HepG2 (cell line): ENCODE data around the gene KRTAP12-1. TPM values are rescaled to one million over a fixed set of nuclear protein-coding genes. Genes with fewer than 3 reads are reported as not detected.

Experiments
- ATAC-seq: fragments of 200-7000 bp; cut with Tn5 transposase; 3 replicates; pipeline ENCODE4 v1.9.1; 2020; ENCODE audit warnings: mild to moderate bottlenecking, moderate library complexity
- BruUV-seq: library from RNA; stranded (reverse); fragments of 400-500 nt; replicated peaks from 2 replicates; lab custom pipeline; 2021; lab: Mats Ljungman, UMichigan
- CTCF ChIA-PET: fragments of 300-600 bp; formaldehyde crosslinking; extraction: SDS; loops from one replicate; lab custom pipeline; 2021; ENCODE audit warnings: low total read pairs, inconsistent platforms, low intra/inter-chr PET ratio; lab: Yijun Ruan, JAX
- POLR2A ChIA-PET: fragments of 350-600 bp; sonication (Branson Sonifier 250); formaldehyde crosslinking; loops from one replicate; lab custom pipeline; 2020; ENCODE audit warnings: antibody characterized with exemption, inconsistent platforms; lab: Yijun Ruan, JAX
- DNase-seq: peaks from one replicate; pipeline ENCODE4 v3.0.0-alpha.2; 2015; ENCODE audit warnings: low spot score
- FAIRE-seq: peaks from 3 replicates; lab custom pipeline; 2011; peaks lifted over from hg19 to GRCh38; lab: Jason Lieb, UNC
- H2AFZ ChIP-seq: one replicate; pipeline ENCODE4 v1.6.1; 2011; ENCODE audit warnings: low read length, inconsistent platforms
- H3K27ac ChIP-seq: fragments of 300-600 bp; 3 replicates; pipeline ENCODE4 v1.8.0; 2011; ENCODE audit warnings: mixed run types, mild to moderate bottlenecking, mixed read lengths, low read length, inconsistent platforms; ENCODE audit not compliant: insufficient read depth; ENCODE audit errors: extremely low read length
- H3K27me3 ChIP-seq, 2 experiments: fragments of 200-600 bp in 1 of 2; 2 replicates in 1 of 2; 3 replicates in 1 of 2; pipeline versions ENCODE4 v1.6.0 to v1.8.0; 2011; ENCODE audit warnings: low read length in 2 of 2, mild to moderate bottlenecking in 2 of 2, moderate library complexity in 2 of 2, inconsistent platforms in 1 of 2; ENCODE audit not compliant: insufficient read depth in 2 of 2, control insufficient read depth in 1 of 2
- H3K36me3 ChIP-seq, 2 experiments: fragments of 200-600 bp in 1 of 2; replicated peaks in 1 of 2; 2 replicates in 1 of 2; 3 replicates in 1 of 2; pipeline versions ENCODE4 v1.5.1 to v1.8.0; 2011; ENCODE audit warnings: low read length in 2 of 2, inconsistent platforms in 1 of 2; ENCODE audit not compliant: insufficient read depth in 2 of 2, control insufficient read depth in 1 of 2
- H3K4me1 ChIP-seq: 2 replicates; pipeline ENCODE4 v1.5.1; 2012; ENCODE audit warnings: low read length, inconsistent platforms; ENCODE audit not compliant: insufficient read depth
- H3K4me2 ChIP-seq: 2 replicates; pipeline ENCODE4 v1.6.0; 2011; ENCODE audit warnings: low read depth, low read length, inconsistent platforms
- H3K4me3 ChIP-seq, 3 experiments: fragments of 200-600 bp in 1 of 3; sonication (generic), shearing (Covaris generic) in 1 of 3; replicated peaks in 1 of 3; 2 replicates each; pipeline ENCODE4 v1.5.1; 2011 to 2016; ENCODE audit warnings: low read length in 3 of 3, inconsistent platforms in 2 of 3, low read depth in 2 of 3, mild to moderate bottlenecking in 2 of 3, control low read depth in 1 of 3, mixed read lengths in 1 of 3; ENCODE audit not compliant: insufficient read depth in 1 of 3
- H3K79me2 ChIP-seq: one replicate; pipeline ENCODE4 v1.6.1; 2011; ENCODE audit warnings: low read length, inconsistent platforms; ENCODE audit not compliant: insufficient read depth
- H3K9ac ChIP-seq: 2 replicates; pipeline ENCODE4 v1.6.0; 2011; ENCODE audit warnings: mild to moderate bottlenecking, low read depth, low read length, inconsistent platforms; ENCODE audit not compliant: insufficient read depth
- H3K9me3 ChIP-seq: 2 replicates; pipeline ENCODE4 v1.5.1; 2012; ENCODE audit warnings: mild to moderate bottlenecking, low read length
- H4K20me1 ChIP-seq: 2 replicates; pipeline ENCODE4 v1.6.0; 2011; ENCODE audit warnings: inconsistent platforms, mild to moderate bottlenecking, low read length, moderate library complexity; ENCODE audit not compliant: insufficient read depth
- ARNTL ChIP-seq: sonication (generic); formaldehyde crosslinking; IDR thresholded peaks from 2 replicates; pipeline ENCODE4 v1.4.0; 2020; ENCODE audit warnings: mild to moderate bottlenecking, missing genetic modification reagents
- CEBPB ChIP-seq: IDR thresholded peaks from 2 replicates; pipeline ENCODE4 v1.6.1; 2011; ENCODE audit warnings: low read depth, low read length, improper control_type of control experiment, borderline replicate concordance
- FOXK2 ChIP-seq: fragments of 450-650 bp; IDR thresholded peaks from 2 replicates; pipeline ENCODE4 v1.6.1; 2016
- HES4 ChIP-seq: sonication (generic); formaldehyde crosslinking; IDR thresholded peaks from 2 replicates; pipeline ENCODE4 v1.9.0; 2021; ENCODE audit warnings: mild to moderate bottlenecking, missing genetic modification reagents, borderline replicate concordance
- HNRNPLL ChIP-seq: fragments of 200-400 bp; formaldehyde crosslinking; IDR thresholded peaks from 2 replicates; pipeline ENCODE4 v1.6.1; 2017; ENCODE audit warnings: mild to moderate bottlenecking, low read depth, low read length; ENCODE audit not compliant: poor library complexity, severe bottlenecking
- IRF2 ChIP-seq: IDR thresholded peaks from 2 replicates; pipeline ENCODE4 v1.6.1; 2018; ENCODE audit warnings: missing genetic modification reagents, missing compliant biosample characterization
- KLF15 ChIP-seq: sonication (generic); formaldehyde crosslinking; IDR thresholded peaks from 2 replicates; pipeline ENCODE4 v1.8.1; 2023; ENCODE audit warnings: borderline replicate concordance, mild to moderate bottlenecking, inconsistent platforms, missing genetic modification reagents, mixed read lengths
- LBX2 ChIP-seq: sonication (generic); formaldehyde crosslinking; IDR thresholded peaks from 2 replicates; pipeline ENCODE4 v1.5.0; 2020; ENCODE audit warnings: missing genetic modification reagents, mild to moderate bottlenecking, borderline replicate concordance
- MATR3 ChIP-seq: sonication (generic); formaldehyde crosslinking; IDR thresholded peaks from 2 replicates; pipeline ENCODE4 v1.4.0; 2020; ENCODE audit warnings: missing genetic modification reagents
- MLXIP ChIP-seq: sonication (generic); formaldehyde crosslinking; IDR thresholded peaks from 2 replicates; pipeline ENCODE4 v1.9.0; 2021; ENCODE audit warnings: missing genetic modification reagents, borderline replicate concordance
- PLRG1 ChIP-seq: fragments of 450-650 bp; conservative IDR thresholded peaks from 2 replicates; pipeline ENCODE4 v1.6.1; 2016
- ZNF260 ChIP-seq: sonication (generic); formaldehyde crosslinking; IDR thresholded peaks from 2 replicates; pipeline ENCODE4 v1.4.0; 2020; ENCODE audit warnings: missing genetic modification reagents, low read depth, mild to moderate bottlenecking, borderline replicate concordance
- WGBS: methylation state at CpG from one replicate; pipeline ENCODE4 v1.1.6; 2017; ENCODE audit warnings: low lambda C conversion rate; 5-methylcytosine and 5-hydroxymethylcytosine counted together
- in situ Hi-C: cut with HindIII; loops from 2 replicates; pipeline ENCODE4 v1.10.0; 2017; ENCODE audit warnings: low pct_unique_long_range_greater_than_20kb; ENCODE audit not compliant: extremely low pct_ligation_motif_present
- intact Hi-C: fragments of 100-400 bp; cut with micrococcal nuclease; formaldehyde crosslinking; loops from one replicate; pipeline ENCODE4 v1.10.0; 2022; ENCODE audit not compliant: unreplicated experiment
- polyA plus RNA-seq, 8 experiments: library from polyadenylated mRNA; depleted of rRNA in 3 of 8; stranded (reverse) in 7 of 8; unstranded in 1 of 8; fragments of >200 nt; fragmentation: Illumina TruSeq in 4 of 8; extraction: Trizol in 4 of 8; gene quantifications; 2 replicates each; pipeline versions ENCODE4 v1.2.1 to v1.2.3, GENCODE V29; 2011 to 2016; ENCODE audit warnings: low read depth in 4 of 8, missing spikeins in 1 of 8, mixed read lengths in 1 of 8; ENCODE audit not compliant: insufficient read depth in 1 of 8
- total RNA-seq, 5 experiments: library from RNA; depleted of rRNA; stranded (reverse); fragments of >200 nt; fragmentation: Illumina TruSeq; extraction: Trizol; gene quantifications; 2 replicates each; pipeline ENCODE4 v1.2.3, GENCODE V29; 2016; ENCODE audit warnings: low read depth in 1 of 5

The KRTAP12-1 gene
- total and polyA plus RNA-seq, 2 of the 13 experiments (the other 11 are each of a cell fraction or from before 2014, with no cell fraction given): not detected

GRCh38 chr21:44650265-44650972 lies 31.5 kb downstream of the KRTAP12-1 start (continued):
- peak; percentile 39; the same call in 1 of the 2 replicates for TF ChIP-seq CEBPB
- 0 out of 2 replicates have a peak, but pooled peaks have one; percentile 29 for TF ChIP-seq HES4 (CRISPR knock-in tag)

- no peak overlapping the region for H3K27ac ChIP-seq
- no peaks in the 10 kb centered on the region for H3K36me3 ChIP-seq
- BruUV-seq: no TSS peak
- peaks cover 5 to 40% of the 10 kb centered on the region in 2 experiments; a peak in 4 of 5 replicates for H3K27me3 ChIP-seq
- ATAC-seq (no peak), FAIRE-seq (no peak), DNase-seq (no peak)
- in situ Hi-C loops (no loop called here), intact Hi-C loops (no loop called here)
- ChIA-PET CTCF (no interaction called here), POLR2A (no interaction called here)
- peaks cover 9% of the 10 kb centered on the region for H3K9me3 ChIP-seq
- H3K9ac ChIP-seq: no peak overlapping the region
- no peak overlapping the region for H3K4me3 ChIP-seq
- no peak overlapping the region for H3K4me2 ChIP-seq
- no peaks in the 10 kb centered on the region for H3K79me2 ChIP-seq
- WGBS: 68% methylated on average over 14 of the region's 18 CpGs
- TF ChIP-seq MATR3: no peak
- no peak for TF ChIP-seq PLRG1
- TF ChIP-seq FOXK2: no peak
- TF ChIP-seq KLF15 (CRISPR knock-in tag): no peak
- TF ChIP-seq HNRNPLL: no peak
- no peak for TF ChIP-seq IRF2 (CRISPR knock-in tag)
- TF ChIP-seq MLXIP (CRISPR knock-in tag): no peak
- no peak for TF ChIP-seq LBX2 (CRISPR knock-in tag)
- no peak for TF ChIP-seq ARNTL (CRISPR knock-in tag)
- no peak for TF ChIP-seq ZNF260 (CRISPR knock-in tag)
- no peak overlapping the region for H2AFZ ChIP-seq
- no peaks in the 10 kb centered on the region for H3K4me1 ChIP-seq
- H4K20me1 ChIP-seq: no peaks in the 10 kb centered on the region
Observed at GRCh38 chr21:44649521-44650100, 32.4 kb downstream of the KRTAP12-1 start.
